Occipital lobe (tissue), 2 donors: ENCODE data around the gene HSD17B11. TPM values are rescaled to one million over a fixed set of nuclear protein-coding genes. Genes with fewer than 3 reads are reported as not detected.
"Not testable (repeated sequence)": the region's sequence is repeated elsewhere in the genome, so short reads cannot be mapped to it uniquely, and the experiment has no call there.

ENCODE experiments used
- DNase-seq: peaks from one replicate; lab custom pipeline; 2025; lab: John Stamatoyannopoulos, UW
- total RNA-seq: library from RNA; depleted of rRNA; stranded (reverse); fragments of >200 nt; gene quantifications from one replicate; pipeline ENCODE4 v1.2.3, GENCODE V29; 2014

HSD17B11 gene, protein sequence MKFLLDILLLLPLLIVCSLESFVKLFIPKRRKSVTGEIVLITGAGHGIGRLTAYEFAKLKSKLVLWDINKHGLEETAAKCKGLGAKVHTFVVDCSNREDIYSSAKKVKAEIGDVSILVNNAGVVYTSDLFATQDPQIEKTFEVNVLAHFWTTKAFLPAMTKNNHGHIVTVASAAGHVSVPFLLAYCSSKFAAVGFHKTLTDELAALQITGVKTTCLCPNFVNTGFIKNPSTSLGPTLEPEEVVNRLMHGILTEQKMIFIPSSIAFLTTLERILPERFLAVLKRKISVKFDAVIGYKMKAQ
- total RNA-seq = 51.8 TPM

DNA sequence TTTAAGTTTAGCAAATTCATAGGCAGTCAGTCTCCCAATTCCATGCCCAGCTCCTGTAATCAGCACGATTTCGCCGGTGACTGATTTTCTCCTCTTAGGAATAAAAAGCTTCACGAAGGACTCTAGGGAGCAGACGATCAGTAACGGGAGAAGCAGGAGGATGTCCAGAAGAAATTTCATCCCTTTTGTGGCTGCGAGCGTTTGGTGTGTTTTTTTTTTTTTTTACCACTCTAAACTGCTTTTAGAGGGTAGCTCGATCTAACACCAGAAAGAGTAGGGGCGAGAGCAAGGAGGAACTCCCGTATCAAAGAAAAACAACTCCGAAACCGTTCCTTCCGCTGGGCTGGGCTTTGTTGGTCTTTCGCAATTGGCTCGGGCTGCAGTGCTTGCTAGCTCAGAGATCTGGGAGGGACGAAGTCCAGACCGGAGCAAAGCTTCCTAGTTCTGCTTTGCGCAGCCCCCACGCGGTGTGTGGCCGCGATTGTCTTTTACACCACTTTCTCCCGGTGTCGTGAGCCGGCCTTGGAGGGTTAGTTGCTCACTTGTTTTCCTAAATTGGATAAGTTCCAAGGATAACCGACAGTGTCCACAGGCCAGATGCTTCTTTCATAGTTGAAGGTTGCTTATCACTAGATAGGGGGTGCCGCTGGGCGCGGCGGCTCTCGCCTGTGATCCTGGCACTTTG is at the start of gene HSD17B11:
Gene HSD17B11, minus strand, starts transcription at position 298 of the 685 bp plus-strand sequence. Its CDS starts 118 bp downstream, at position 180.
- DNase-seq = peak; percentile 86

DNA sequence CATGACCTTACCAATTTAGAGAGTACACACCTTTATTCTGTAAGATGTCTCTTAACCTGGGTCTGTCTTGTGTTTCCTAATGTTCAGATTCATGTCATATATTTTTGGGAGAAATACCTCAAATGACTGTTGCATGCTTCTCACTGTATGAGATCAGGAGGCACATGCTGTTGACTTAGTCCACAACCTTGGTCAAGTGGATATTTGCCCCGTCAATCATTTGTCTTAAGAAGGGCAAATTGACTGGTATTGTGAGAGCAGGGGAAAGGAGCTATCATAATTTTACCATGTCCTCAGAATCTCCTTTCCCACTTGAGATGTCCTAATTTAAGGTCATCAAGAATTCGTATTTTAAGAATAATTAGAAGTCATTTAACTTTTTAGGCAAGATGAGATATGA is 42.4 kb upstream of the HSD17B11 start:
- DNase-seq = no peak

DNA sequence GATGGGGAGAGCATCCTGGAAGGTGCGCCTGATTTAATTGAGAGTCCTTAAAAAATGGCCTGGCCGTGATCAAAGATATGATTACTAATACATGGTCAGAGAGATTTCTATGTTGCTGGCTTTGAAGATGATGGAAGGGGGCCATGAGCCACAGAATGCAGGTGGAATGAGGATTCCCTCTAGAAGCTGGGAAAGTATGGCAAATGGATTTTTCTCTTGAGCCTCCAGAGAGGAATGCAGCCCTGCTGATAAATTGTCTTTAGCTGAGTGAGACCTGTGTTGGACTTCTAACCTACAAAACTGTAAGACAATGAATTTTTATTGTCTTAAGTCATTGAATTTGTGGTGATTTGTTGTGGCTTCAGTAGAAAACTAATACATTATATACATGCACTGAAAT is 39.0 kb upstream of the HSD17B11 start:
- no peak for DNase-seq

DNA sequence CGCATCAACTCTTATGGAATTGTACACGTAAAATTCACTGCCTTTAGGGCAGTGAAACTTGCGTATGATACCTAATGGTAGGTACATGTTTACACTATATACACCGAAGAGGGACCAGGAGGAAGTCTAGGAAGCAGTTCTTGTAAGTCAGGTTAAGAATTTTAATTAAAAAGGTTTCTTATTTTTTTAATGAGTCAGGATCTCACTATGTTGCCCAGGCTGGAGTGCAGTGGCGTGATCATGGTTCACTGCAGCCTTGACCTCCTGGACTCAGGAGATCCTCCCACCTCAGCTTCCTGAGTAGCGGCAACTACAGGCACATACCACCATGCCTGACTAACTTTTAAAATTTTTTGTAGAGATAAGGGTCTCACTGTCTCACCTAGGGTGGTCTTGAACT is 38.0 kb upstream of the HSD17B11 start:
- no peak for DNase-seq

DNA sequence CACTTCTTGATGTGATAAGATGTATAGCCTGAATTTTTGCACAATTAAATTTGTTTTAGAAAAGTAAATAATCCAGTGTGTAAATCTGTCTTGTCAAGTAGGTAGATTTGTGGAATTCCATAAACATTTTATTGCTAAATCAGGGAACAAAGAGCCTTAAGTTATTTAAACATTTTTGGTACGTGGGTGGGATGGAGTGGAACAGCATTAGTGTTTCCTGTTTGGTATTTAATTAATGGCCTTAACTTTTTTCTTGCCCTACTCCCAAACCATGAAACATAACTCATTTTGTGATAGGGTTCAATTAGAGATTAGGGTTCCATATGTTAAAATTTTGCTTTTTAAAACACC is 36.5 kb upstream of the HSD17B11 start:
- no peak for DNase-seq

GRCh38 chr4:87426865-87427517 is 36.0 kb upstream of the HSD17B11 start:
- DNase-seq = no peak

GRCh38 chr4:87425711-87426110 is 34.7 kb upstream of the HSD17B11 start:
- no peak for DNase-seq

DNA sequence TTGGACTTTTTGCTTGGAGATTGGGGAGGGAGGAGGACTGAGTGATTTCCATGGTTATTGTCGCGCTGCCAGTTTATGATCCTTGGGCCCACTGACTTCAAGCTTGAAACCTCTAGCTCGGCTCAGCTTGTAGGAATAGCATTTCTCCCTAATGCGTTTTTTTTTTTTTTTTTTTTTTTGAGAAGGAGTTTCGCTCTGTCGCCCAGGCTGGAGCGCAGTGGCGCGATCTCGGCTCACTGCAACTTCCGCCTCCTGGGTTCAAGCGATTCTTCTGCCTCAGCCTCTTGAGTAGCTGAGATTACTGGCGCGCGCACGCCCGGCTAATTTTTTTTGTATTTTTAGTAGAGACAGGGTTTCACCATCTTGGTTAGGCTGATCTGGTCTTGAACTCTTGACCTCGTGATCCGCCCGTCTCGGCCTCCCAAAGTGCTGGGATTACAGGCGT is 33.1 kb upstream of the HSD17B11 start:
- not testable (repeated sequence) for DNase-seq

DNA sequence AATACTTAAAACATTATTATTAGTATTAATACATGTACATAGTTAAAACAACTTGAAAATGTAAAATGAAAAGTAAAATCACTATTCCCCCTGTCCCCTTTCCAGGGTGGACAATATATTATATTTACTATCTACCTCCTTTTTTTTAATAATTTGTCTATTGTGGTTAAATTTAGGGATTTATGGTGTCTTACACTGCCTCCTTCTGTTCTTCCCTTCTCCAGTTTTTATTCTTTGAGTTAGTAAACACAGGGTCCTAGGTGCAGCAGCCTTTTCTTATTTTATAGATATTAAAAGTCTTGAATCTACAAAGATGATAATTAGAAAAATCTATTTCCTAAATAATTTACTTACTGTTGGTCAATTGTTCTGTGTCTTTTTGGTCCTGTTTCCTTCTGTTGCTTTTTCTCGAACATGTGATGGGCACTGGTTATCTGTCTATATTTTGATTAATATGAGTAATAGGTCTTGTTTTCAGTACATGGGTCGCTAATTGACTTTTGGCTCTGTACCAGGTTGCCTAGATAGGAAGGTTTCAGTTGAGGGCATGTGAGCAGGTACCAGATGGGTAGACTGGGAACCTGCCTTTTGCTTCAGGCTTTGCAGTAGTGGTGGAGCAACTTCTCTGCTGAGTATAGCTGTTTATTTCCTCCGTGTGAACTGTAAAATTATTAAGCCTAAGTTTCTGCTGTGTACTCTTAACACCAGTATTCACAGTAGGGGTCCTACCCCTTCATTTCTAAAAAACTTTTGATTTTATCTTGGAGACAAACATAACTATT is 32.5 kb upstream of the HSD17B11 start:
- DNase-seq = no peak

DNA sequence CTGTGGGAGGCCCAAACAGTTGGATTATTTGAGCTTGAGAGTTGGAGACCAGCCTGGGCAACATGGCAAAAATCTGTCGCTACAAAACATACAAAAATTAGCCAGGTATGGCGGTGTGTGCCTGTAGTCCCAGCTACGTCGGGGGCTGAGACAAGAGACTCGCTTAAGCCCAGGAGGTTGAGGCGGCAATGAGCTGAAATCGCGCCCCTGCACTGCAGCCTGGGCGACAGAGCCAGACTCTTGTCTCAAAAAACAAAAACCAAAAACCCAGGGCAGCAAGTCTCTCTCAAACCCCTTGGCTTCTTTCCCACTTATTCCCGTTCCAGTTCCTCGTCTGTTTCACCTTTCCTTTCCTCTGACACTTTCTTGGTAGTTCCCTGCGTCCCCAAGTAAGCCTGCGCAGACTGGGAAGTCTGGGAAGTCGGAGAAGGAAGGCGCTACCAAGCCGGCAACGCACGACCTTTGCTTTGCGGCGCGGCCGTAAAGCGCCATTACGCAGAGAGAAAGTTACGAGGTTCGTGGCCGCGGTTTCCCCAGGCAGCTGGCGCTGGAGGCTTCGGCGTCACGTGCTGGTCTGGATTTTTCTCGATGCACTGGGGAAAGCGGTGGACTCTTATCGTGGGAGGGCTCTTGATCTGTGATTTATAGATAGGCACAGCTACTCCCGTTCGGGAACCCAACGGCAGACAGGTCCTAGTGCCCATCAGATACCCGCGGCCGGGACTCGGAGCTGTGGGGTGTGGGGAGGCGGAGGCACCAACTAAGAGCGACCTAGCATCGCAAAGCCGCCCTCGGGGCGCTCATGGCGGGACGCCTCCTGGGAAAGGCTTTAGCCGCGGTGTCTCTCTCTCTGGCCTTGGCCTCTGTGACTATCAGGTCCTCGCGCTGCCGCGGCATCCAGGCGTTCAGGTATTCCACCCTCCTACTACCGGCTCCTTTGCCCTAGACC is 31.4 kb upstream of the HSD17B11 start, which contains the start of gene NUDT9:
Gene NUDT9, plus strand, starts transcription at position 470 of the 949 bp plus-strand sequence. Its CDS starts 333 bp downstream, at position 803.
- DNase-seq = peak; percentile 91

DNA sequence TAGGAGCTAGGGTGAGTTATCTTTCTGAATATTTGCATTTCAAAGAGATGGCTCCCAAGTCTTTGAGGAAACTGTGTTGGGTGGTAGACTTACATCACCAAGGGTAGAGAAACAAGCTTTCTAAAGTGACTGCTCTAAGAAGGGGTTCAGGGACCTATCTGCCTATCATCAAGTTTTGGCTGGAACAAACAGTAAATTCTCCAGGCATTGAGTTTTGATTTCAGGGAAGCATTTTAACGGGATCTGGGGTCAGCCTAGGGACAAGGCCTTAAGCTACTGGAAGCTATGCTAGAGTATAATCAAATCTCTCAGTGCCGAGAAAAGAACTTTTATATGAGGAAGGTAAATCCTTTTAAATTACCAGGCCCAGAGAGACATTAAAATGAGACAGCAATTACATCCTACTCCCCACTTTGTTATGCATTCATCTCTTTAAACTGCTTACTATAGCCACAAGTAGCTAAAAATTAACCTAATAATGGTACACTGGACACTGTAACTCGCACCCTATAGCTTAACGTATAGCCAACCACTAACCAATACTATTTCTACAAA is 29.4 kb upstream of the HSD17B11 start:
- no peak for DNase-seq

- no peak for DNase-seq
These were observed 28.7 kb upstream of the HSD17B11 start for GRCh38 chr4:87419578-87420249.

GRCh38 chr4:87418410-87418809 is 27.4 kb upstream of the HSD17B11 start:
- DNase-seq = not testable (repeated sequence)

DNA sequence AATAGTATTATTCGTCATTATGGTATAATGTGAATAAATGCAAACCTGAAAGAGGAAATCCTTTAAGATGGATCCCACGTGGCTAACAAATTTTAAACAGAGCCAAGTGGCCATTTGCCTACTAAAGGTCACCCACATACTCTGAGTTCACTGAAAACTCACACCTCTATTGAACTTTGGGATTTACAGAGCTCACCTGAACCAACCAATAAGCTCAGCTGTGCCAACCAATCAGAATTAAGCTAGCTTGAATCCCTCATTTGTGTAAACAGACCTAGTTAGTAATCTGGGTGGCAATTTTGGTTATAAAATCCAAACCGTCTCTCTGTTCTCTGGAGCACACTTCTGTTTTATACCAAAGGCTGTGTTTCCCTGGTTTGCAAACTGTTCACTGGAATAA is 26.0 kb upstream of the HSD17B11 start:
- no peak for DNase-seq

GRCh38 chr4:87414816-87415215 is 23.8 kb upstream of the HSD17B11 start:
- no peak for DNase-seq

- DNase-seq = no peak
These were observed 19.7 kb upstream of the HSD17B11 start for GRCh38 chr4:87410679-87411078.

GRCh38 chr4:87410157-87410556 is 19.2 kb upstream of the HSD17B11 start:
- no peak for DNase-seq

DNA sequence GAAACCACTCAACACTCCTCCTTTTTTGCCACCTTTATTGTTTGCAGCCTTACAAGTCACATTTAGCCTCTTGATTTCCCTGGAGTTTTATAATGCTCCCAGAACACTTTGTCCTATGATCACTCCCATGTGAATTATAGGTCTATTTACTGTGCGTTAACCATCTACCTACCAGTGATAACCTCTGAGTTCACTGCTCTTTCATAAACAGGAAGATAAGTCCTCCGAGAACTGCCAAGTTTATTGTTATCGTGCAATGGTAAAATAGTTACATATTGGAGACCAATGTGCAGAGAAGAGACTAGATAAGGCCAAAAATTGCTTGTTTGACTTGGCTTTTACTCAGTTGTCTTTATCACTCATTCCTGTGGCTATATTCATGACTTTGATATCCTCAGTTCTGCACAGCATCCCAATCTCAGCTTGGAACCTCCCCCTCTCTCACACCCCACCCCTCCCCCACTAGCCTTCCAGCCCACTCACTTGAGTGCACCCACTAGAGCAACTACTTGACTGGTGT is 18.5 kb upstream of the HSD17B11 start:
- DNase-seq = no peak

GRCh38 chr4:87406902-87407301 is 15.9 kb upstream of the HSD17B11 start:
- DNase-seq = not testable (repeated sequence)
